NB4 (cell line): ENCODE measurements around the gene SIAH2.

Source experiments
- CTCF ChIP-seq: IDR thresholded peaks from one replicate; pipeline ENCODE4 v1.5.1; 2012; ENCODE audit warnings: low read depth, low read length
- MAX ChIP-seq: IDR thresholded peaks from 2 replicates; pipeline ENCODE4 v1.6.1; 2011; ENCODE audit warnings: low read depth, low read length
- MYC ChIP-seq: IDR thresholded peaks from 2 replicates; pipeline ENCODE4 v1.6.1; 2011; ENCODE audit warnings: low read depth, low read length
- POLR2A ChIP-seq: IDR thresholded peaks from 2 replicates; pipeline ENCODE4 v1.6.1; 2011; ENCODE audit warnings: mild to moderate bottlenecking; ENCODE audit not compliant: insufficient read length; ENCODE audit errors: extremely low read depth

DNA sequence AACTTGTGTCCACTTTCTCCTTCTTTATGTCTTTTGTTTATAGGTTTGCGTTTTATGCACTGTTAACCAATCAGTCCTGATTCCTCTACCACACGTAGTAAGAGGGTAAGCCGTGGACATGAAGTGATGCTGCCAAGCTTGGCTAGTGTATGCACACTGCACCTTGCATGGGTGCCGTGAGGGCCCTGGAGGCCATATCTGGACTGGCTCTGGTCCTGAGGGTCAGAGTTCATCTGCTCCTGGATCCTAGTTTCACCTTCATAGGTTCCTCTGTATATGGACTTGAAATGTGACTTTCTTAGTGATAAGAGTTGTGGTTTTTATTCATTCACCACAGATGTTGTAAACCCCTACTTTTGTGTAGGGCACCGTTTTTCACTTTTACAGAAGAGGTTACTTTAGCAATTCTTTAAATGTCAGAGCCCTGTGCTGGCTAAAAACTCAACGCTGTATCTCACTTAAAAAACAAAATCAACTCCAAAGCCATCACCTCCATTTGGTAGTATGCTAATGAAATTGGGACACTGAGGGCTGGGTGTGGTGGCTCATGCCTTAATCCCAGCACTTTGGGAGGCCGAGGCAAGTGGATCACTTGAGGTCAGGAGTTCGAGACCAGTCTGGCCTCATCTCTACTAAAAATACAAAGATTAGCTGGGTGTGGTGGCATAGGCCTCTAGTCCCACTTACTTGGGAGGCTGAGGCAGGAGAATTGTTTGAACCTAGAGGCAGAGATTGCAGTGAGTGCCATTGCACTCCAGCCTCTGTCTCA lies 22.9 kb downstream of the SIAH2 start:
- TF ChIP-seq POLR2A = no peak
- no peak for TF ChIP-seq CTCF
- no peak for TF ChIP-seq MAX
- TF ChIP-seq MYC = no peak
